HG03460 (cell line): ENCODE data around the gene NIPAL3.
A peak's percentile ranks its signal among the peaks of the same experiment; 100 is the strongest.

Source experiments
- ATAC-seq: cut with Tn5 transposase; IDR thresholded peaks from one replicate; pipeline ENCODE4 v1.9.1; 2021; ENCODE audit not compliant: unreplicated experiment

NIPAL3 gene

GRCh38 chr1:24390924-24391782 is 24.4 kb upstream of the NIPAL3 start:
- no peak for ATAC-seq

- ATAC-seq: peak; percentile 70
These were observed 23.6 kb upstream of the NIPAL3 start for GRCh38 chr1:24391882-24392603.

- no peak for ATAC-seq
These were observed 23.0 kb upstream of the NIPAL3 start for GRCh38 chr1:24392604-24392946.

GRCh38 chr1:24392982-24393650 is 22.5 kb upstream of the NIPAL3 start:
- no peak for ATAC-seq

GRCh38 chr1:24393892-24394291 is 21.7 kb upstream of the NIPAL3 start:
- ATAC-seq: no peak

- no peak for ATAC-seq
These were observed 15.5 kb upstream of the NIPAL3 start for GRCh38 chr1:24400065-24400464.

GRCh38 chr1:24403806-24404205 is 11.8 kb upstream of the NIPAL3 start:
- no peak for ATAC-seq

GRCh38 chr1:24406788-24407187 is 8.8 kb upstream of the NIPAL3 start:
- ATAC-seq: no peak

- ATAC-seq: no peak
These were observed 6.1 kb upstream of the NIPAL3 start for GRCh38 chr1:24409535-24409934.

- ATAC-seq: no peak
These were observed 4.9 kb upstream of the NIPAL3 start for GRCh38 chr1:24410750-24411149.

- ATAC-seq: no peak
These were observed 3.6 kb upstream of the NIPAL3 start for GRCh38 chr1:24411963-24412362.

- ATAC-seq: no peak
These were observed 3.2 kb upstream of the NIPAL3 start for GRCh38 chr1:24412408-24412807.

GRCh38 chr1:24413350-24414163 is 2.0 kb upstream of the NIPAL3 start, which contains the start of gene STPG1:
TSS of gene STPG1 (minus strand) at chr1:24413782. CDS start at chr1:24401388, 12,394 bp downstream.
- ATAC-seq: no peak

GRCh38 chr1:24414775-24415333 is 748 bp upstream of the NIPAL3 start:
- ATAC-seq: no peak

- peak; percentile 11 for ATAC-seq
These were observed 486 bp downstream of the NIPAL3 start for GRCh38 chr1:24415910-24416665.

- ATAC-seq: no peak
These were observed 1.2 kb downstream of the NIPAL3 start for GRCh38 chr1:24416666-24417391.

- ATAC-seq: no peak
These were observed 2.1 kb downstream of the NIPAL3 start for GRCh38 chr1:24417681-24418080.

GRCh38 chr1:24418898-24419628 is 3.5 kb downstream of the NIPAL3 start:
- no peak for ATAC-seq
